Measurements from ENCODE around the gene SETD7.
"Not testable (repeated sequence)": the region's sequence is repeated elsewhere in the genome, so short reads cannot be mapped to it uniquely, and the experiment has no call there.

The SETD7 gene

GRCh38 chr4:139465922-139466321 lies 90.1 kb downstream of the SETD7 start:
- no peak for DNase-seq (ENCODE audit: low read depth)

- DNase-seq (ENCODE audit: low read depth) = not testable (repeated sequence)
Observed at GRCh38 chr4:139464512-139464911, 91.5 kb downstream of the SETD7 start.

GRCh38 chr4:139461022-139461628 lies 94.9 kb downstream of the SETD7 start:
- no peak for DNase-seq (ENCODE audit: low read depth)

- DNase-seq (ENCODE audit: low read depth) = no peak
Observed at GRCh38 chr4:139460565-139460964, 95.5 kb downstream of the SETD7 start.

GRCh38 chr4:139458999-139459398 lies 97.0 kb downstream of the SETD7 start:
- no peak for DNase-seq (ENCODE audit: low read depth)

GRCh38 chr4:139458543-139458942 lies 97.5 kb downstream of the SETD7 start:
- no peak for DNase-seq (ENCODE audit: low read depth)

GRCh38 chr4:139457318-139457717 lies 98.7 kb downstream of the SETD7 start:
- DNase-seq (ENCODE audit: low read depth) = no peak

GRCh38 chr4:139455126-139455538 lies 100.9 kb downstream of the SETD7 start:
- no peak for DNase-seq (ENCODE audit: low read depth)

GRCh38 chr4:139454111-139455045 lies 101.6 kb downstream of the SETD7 start, which contains the start of gene RAB33B:
Gene RAB33B (plus strand): TSS chr4:139454121. CDS start chr4:139454196, 75 bp downstream.
- DNase-seq (ENCODE audit: low read depth) = no peak

GRCh38 chr4:139453371-139454110 lies 102.5 kb downstream of the SETD7 start:
- peak; percentile 95 for DNase-seq (ENCODE audit: low read depth)

- DNase-seq (ENCODE audit: low read depth) = peak; percentile 52
Observed at GRCh38 chr4:139453041-139453370, 103.0 kb downstream of the SETD7 start.

- DNase-seq (ENCODE audit: low read depth) = no peak
Observed at GRCh38 chr4:139451997-139452396, 104.0 kb downstream of the SETD7 start.

- no peak for DNase-seq (ENCODE audit: low read depth)
Observed at GRCh38 chr4:139450586-139450985, 105.4 kb downstream of the SETD7 start.

- not testable (repeated sequence) for DNase-seq (ENCODE audit: low read depth)
Observed at GRCh38 chr4:139447078-139447477, 108.9 kb downstream of the SETD7 start.
